Transverse colon (tissue), 4 donors: ENCODE data around the gene CYP4F3. TPM values are rescaled to one million over a fixed set of nuclear protein-coding genes. Genes with fewer than 3 reads are reported as not detected.

Experiments used
- DNase-seq: peaks from one replicate; pipeline ENCODE4 v3.0.0-alpha.2; 2019
- H3K27ac ChIP-seq, 4 donors: fragments of 200-600 bp; sonication (generic); 2 replicates each; pipeline ENCODE4 v1.5.1; 2016 to 2018; ENCODE audit warnings: inconsistent platforms in 4 of 4
- H3K27me3 ChIP-seq: fragments of 200-600 bp; sonication (generic); 2 replicates; pipeline ENCODE4 v1.5.1; 2017; ENCODE audit warnings: inconsistent platforms
- H3K36me3 ChIP-seq, 4 donors: fragments of 200-600 bp; sonication (generic); 2 replicates each; pipeline ENCODE4 v1.5.1; 2017 to 2019; ENCODE audit warnings: inconsistent platforms in 4 of 4
- H3K4me1 ChIP-seq, 4 donors: fragments of 200-600 bp; sonication (generic); 2 replicates each; pipeline ENCODE4 v1.5.1; 2017 to 2020; ENCODE audit warnings: inconsistent platforms in 4 of 4
- H3K4me3 ChIP-seq, 4 donors: fragments of 200-600 bp; sonication (generic); 1 replicate in 1 of 4; 2 replicates in 3 of 4; pipeline versions ENCODE4 v1.5.1 to v1.6.1; 2017 to 2019; ENCODE audit warnings: inconsistent platforms in 4 of 4
- H3K9me3 ChIP-seq, 2 donors: fragments of 200-600 bp; sonication (generic); 2 replicates each; pipeline ENCODE4 v1.5.1; 2017 to 2019; ENCODE audit warnings: inconsistent platforms in 2 of 2
- CTCF ChIP-seq, 5 experiments: fragments of 200-600 bp in 3 of 5; fragments of 450-650 bp in 2 of 5; sonication (generic) in 3 of 5; IDR thresholded peaks; 1 replicate in 2 of 5; 2 replicates in 3 of 5; pipeline ENCODE4 v1.5.1; 2016 to 2017; ENCODE audit warnings: antibody characterized with exemption in 5 of 5, inconsistent platforms in 3 of 5, mild to moderate bottlenecking in 2 of 5, moderate library complexity in 1 of 5
- EP300 ChIP-seq: sonication (generic); formaldehyde crosslinking; IDR thresholded peaks from one replicate; pipeline ENCODE4 v1.6.1; 2017; ENCODE audit warnings: antibody characterized with exemption, low read depth
- POLR2A ChIP-seq: fragments of 450-650 bp; IDR thresholded peaks from one replicate; pipeline ENCODE4 v1.6.1; 2016; ENCODE audit warnings: antibody characterized with exemption, mild to moderate bottlenecking, moderate library complexity
- POLR2AphosphoS5 ChIP-seq, 3 donors: sonication (generic); formaldehyde crosslinking; IDR thresholded peaks; one replicate each; pipeline ENCODE4 v1.6.1; 2016; ENCODE audit warnings: antibody characterized with exemption in 3 of 3
- WGBS, 2 donors: methylation state at CpG; one replicate each; pipeline ENCODE4 v1.1.5; 2018; ENCODE audit warnings: low coverage in 1 of 2; 5-methylcytosine and 5-hydroxymethylcytosine counted together
- in situ Hi-C, 4 donors: fragments of 200-750 bp; cut with MboI; loops; one replicate each; pipeline versions ENCODE4 v1.15.0 to v1.15.1; 2017; ENCODE audit warnings: low sequenced_read_pairs in 3 of 4, low pct_ligation_motif_present in 1 of 4, low pct_unique_long_range_greater_than_20kb in 1 of 4
- intact Hi-C: fragments of 100-400 bp; cut with DNase I; formaldehyde crosslinking; loops from one replicate; pipeline ENCODE4 v1.15.1; 2023; ENCODE audit warnings: low total_unique reads
- total RNA-seq, 4 donors: library from RNA; depleted of rRNA; stranded (reverse); fragments of >200 nt; gene quantifications; one replicate each; pipeline ENCODE4 v1.1.0, GENCODE V29; 2016

CYP4F3 gene
- total RNA-seq, 4 donors from 2014 or later = 12.4 to 22.7 (median 16.2) TPM

GRCh38 chr19:15651791-15652190, 11.1 kb downstream of the CYP4F3 start:
- intact Hi-C loops = no loop called here
- DNase-seq = no peak
- 67 to 100% methylated on average over 1 to 3 of the region's 3 CpGs for WGBS, 2 donors
- Histone ChIP-seq H3K4me1 (no peaks in the 10 kb centered on the region), H3K4me3 (no peak overlapping the region), H3K9me3 (no peaks in the 10 kb centered on the region), H3K27me3 (peaks cover 1% of the 10 kb centered on the region), H3K36me3 (no peaks in the 10 kb centered on the region), H3K27ac (no peak overlapping the region)
- TF ChIP-seq POLR2A = no peak
- TF ChIP-seq POLR2AphosphoS5 (IDR thresholded peaks at IDR 0.05) = no peak
- in situ Hi-C loops = no loop called here

GRCh38 chr19:15652559-15653278, 12.0 kb downstream of the CYP4F3 start:
- Histone ChIP-seq H3K4me1 (no peaks in the 10 kb centered on the region), H3K9me3 (no peaks in the 10 kb centered on the region), H3K36me3 (no peaks in the 10 kb centered on the region), H3K27ac (no peak overlapping the region), H3K4me3 (no peak overlapping the region), H3K27me3 (peaks cover 6% of the 10 kb centered on the region)
- intact Hi-C loops = no loop called here
- 63 to 90% methylated on average over 2 to 8 of the region's 8 CpGs for WGBS, 2 donors
- TF ChIP-seq EP300 (no peak), POLR2AphosphoS5 (IDR thresholded peaks at IDR 0.05) (no peak), CTCF (IDR thresholded peaks at IDR 0.05) (no peak), POLR2A (no peak)
- DNase-seq = no peak
- in situ Hi-C loops = no loop called here

- peaks cover 14% of the 10 kb centered on the region for H3K27me3 ChIP-seq
- H3K9me3 ChIP-seq = no peaks in the 10 kb centered on the region
- H3K27ac ChIP-seq = no peak overlapping the region
- in situ Hi-C loops = no loop called here
- no peak for DNase-seq
- H3K36me3 ChIP-seq = no peaks in the 10 kb centered on the region
- no peaks in the 10 kb centered on the region for H3K4me1 ChIP-seq
- no peak overlapping the region for H3K4me3 ChIP-seq
- no peak for TF ChIP-seq POLR2A
- intact Hi-C loops = no loop called here
These were observed 15.8 kb downstream of the CYP4F3 start for GRCh38 chr19:15656467-15656866.

GRCh38 chr19:15663247-15663646, 22.6 kb downstream of the CYP4F3 start:
- DNase-seq = no peak
- Histone ChIP-seq H3K4me3 (no peak overlapping the region), H3K9me3 (no peaks in the 10 kb centered on the region), H3K27me3 (peaks cover 2% of the 10 kb centered on the region), H3K36me3 (no peaks in the 10 kb centered on the region), H3K4me1 (peaks cover 0 to 6% (median 0%) of the 10 kb centered on the region in 4 donors), H3K27ac (no peak overlapping the region)
- in situ Hi-C loops = no loop called here
- no peak for TF ChIP-seq POLR2A
- TF ChIP-seq EP300 = no peak
- TF ChIP-seq POLR2AphosphoS5 (IDR thresholded peaks at IDR 0.05) = no peak
- no peak for TF ChIP-seq CTCF (IDR thresholded peaks at IDR 0.05)
- 83 to 100% methylated on average over 1 to 4 of the region's 4 CpGs for WGBS, 2 donors
- intact Hi-C loops = no loop called here

GRCh38 chr19:15666186-15666585, 25.5 kb downstream of the CYP4F3 start:
- TF ChIP-seq CTCF (IDR thresholded peaks at IDR 0.05) (no peak), EP300 (no peak), POLR2A (no peak), POLR2AphosphoS5 (IDR thresholded peaks at IDR 0.05) (no peak)
- Histone ChIP-seq H3K36me3 (no peaks in the 10 kb centered on the region), H3K4me3 (no peak overlapping the region), H3K4me1 (peaks cover 0 to 6% (median 0%) of the 10 kb centered on the region in 4 donors), H3K27ac (no peak overlapping the region), H3K27me3 (no peaks in the 10 kb centered on the region), H3K9me3 (no peaks in the 10 kb centered on the region)
- 35% methylated on average over 1 of the region's 1 CpG; no CpG with 5 or more reads in 1 of the 2 donors for WGBS, 2 donors
- intact Hi-C loops = no loop called here
- DNase-seq = no peak
- in situ Hi-C loops = no loop called here
